Measurements from ENCODE around the gene TUT1.

DNA sequence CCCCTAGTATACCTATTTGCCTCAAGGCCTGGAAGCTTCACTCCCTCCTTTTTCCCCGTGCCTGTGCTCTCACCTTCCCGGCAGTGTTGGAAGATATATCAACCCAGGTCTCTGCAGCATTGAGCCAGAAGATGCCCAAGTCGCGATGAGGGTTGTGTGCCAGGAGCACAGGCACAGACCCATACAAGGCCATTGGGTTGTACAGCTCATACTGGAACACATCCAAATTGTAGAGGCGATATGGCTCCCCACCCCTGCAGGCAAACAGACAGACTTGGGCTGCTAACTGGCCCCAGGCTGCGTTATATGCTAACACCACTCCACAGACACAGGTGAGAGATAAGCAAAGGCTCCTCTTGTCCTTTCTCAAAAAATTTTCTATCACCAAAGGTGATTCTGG lies 41.2 kb upstream of the TUT1 start:
- TF ChIP-seq CTCF (IDR thresholded peaks at IDR 0.05) (no peak), POLR2A (IDR thresholded peaks at IDR 0.05) (no peak)
